H9 (cell line): ENCODE data around the gene CEP192. TPM values are rescaled to one million over a fixed set of nuclear protein-coding genes. Genes with fewer than 3 reads are reported as not detected.

ENCODE experiments used
- DNase-seq: peaks from one replicate; pipeline ENCODE4 v3.0.0-alpha.2; 2017
- H2AFZ ChIP-seq: one replicate; pipeline ENCODE4 v1.6.1; 2013; ENCODE audit warnings: mild to moderate bottlenecking, low read length, control low read depth, moderate library complexity
- H2AK5ac ChIP-seq: 2 replicates; pipeline ENCODE4 v1.6.1; 2013; ENCODE audit warnings: low read length, control low read depth, mixed read lengths; ENCODE audit not compliant: insufficient read length
- H2BK120ac ChIP-seq: one replicate; pipeline ENCODE4 v1.6.1; 2013; ENCODE audit warnings: low read depth, mild to moderate bottlenecking, low read length, control low read depth, inconsistent platforms; ENCODE audit not compliant: poor library complexity, severe bottlenecking
- H2BK12ac ChIP-seq: 2 replicates; pipeline ENCODE4 v1.6.1; 2013; ENCODE audit warnings: low read length, control low read depth, mixed read lengths, low read depth; ENCODE audit not compliant: insufficient read length
- H2BK15ac ChIP-seq: 2 replicates; pipeline ENCODE4 v1.6.1; 2013; ENCODE audit warnings: low read depth, low read length, control low read depth
- H2BK20ac ChIP-seq: one replicate; pipeline ENCODE4 v1.6.1; 2013; ENCODE audit warnings: low read depth, mild to moderate bottlenecking, low read length, control low read depth, inconsistent platforms; ENCODE audit not compliant: poor library complexity, severe bottlenecking
- H2BK5ac ChIP-seq: 2 replicates; pipeline ENCODE4 v1.6.1; 2013; ENCODE audit warnings: low read length, control low read depth, mixed read lengths; ENCODE audit not compliant: insufficient read length
- H3K14ac ChIP-seq: 2 replicates; pipeline ENCODE4 v1.6.1; 2013; ENCODE audit warnings: low read length, control low read depth; ENCODE audit not compliant: insufficient read depth
- H3K18ac ChIP-seq: 2 replicates; pipeline ENCODE4 v1.6.1; 2013; ENCODE audit warnings: low read depth, mild to moderate bottlenecking, mixed read lengths, low read length, control low read depth; ENCODE audit not compliant: insufficient read length
- H3K23ac ChIP-seq: 2 replicates; pipeline ENCODE4 v1.6.1; 2013; ENCODE audit warnings: low read length, control low read depth, mixed read lengths, low read depth; ENCODE audit not compliant: insufficient read length
- H3K23me2 ChIP-seq: 2 replicates; pipeline ENCODE4 v1.6.1; 2013; ENCODE audit warnings: low read depth, mild to moderate bottlenecking, mixed read lengths, low read length, control low read depth; ENCODE audit not compliant: insufficient read length, poor library complexity, severe bottlenecking
- H3K27ac ChIP-seq: 2 replicates; pipeline ENCODE4 v1.5.1; 2013; ENCODE audit warnings: low read length, control low read depth, mixed read lengths, low read depth; ENCODE audit not compliant: insufficient read length
- H3K27me3 ChIP-seq: 2 replicates; pipeline ENCODE4 v1.6.1; 2013; ENCODE audit warnings: low read length, control low read depth, inconsistent platforms; ENCODE audit not compliant: insufficient read depth
- H3K4ac ChIP-seq: 2 replicates; pipeline ENCODE4 v1.6.1; 2013; ENCODE audit warnings: low read depth, mild to moderate bottlenecking, control low read depth, inconsistent platforms, low read length, moderate library complexity
- H3K4me1 ChIP-seq: 2 replicates; pipeline ENCODE4 v1.6.1; 2013; ENCODE audit warnings: low read length, control low read depth, inconsistent platforms; ENCODE audit not compliant: insufficient read depth
- H3K4me2 ChIP-seq: 2 replicates; pipeline ENCODE4 v1.6.1; 2013; ENCODE audit warnings: low read length, control low read depth, mixed read lengths; ENCODE audit not compliant: insufficient read length, insufficient read depth
- H3K56ac ChIP-seq: 2 replicates; pipeline ENCODE4 v1.6.1; 2013; ENCODE audit warnings: low read depth, mild to moderate bottlenecking, mixed read lengths, low read length, control low read depth; ENCODE audit not compliant: insufficient read length
- H3K79me1 ChIP-seq: 2 replicates; pipeline ENCODE4 v1.6.1; 2013; ENCODE audit warnings: low read depth, mild to moderate bottlenecking, moderate library complexity, low read length, control low read depth, inconsistent platforms; ENCODE audit not compliant: insufficient read depth, poor library complexity, severe bottlenecking
- H3K79me2 ChIP-seq: 2 replicates; pipeline ENCODE4 v1.6.1; 2013; ENCODE audit warnings: low read length, control low read depth, inconsistent platforms; ENCODE audit not compliant: insufficient read depth
- H3K9ac ChIP-seq: 2 replicates; pipeline ENCODE4 v1.6.1; 2013; ENCODE audit warnings: low read length, control low read depth, mixed read lengths; ENCODE audit not compliant: insufficient read length; ENCODE audit errors: extremely low read depth
- H3K9me3 ChIP-seq: one replicate; pipeline ENCODE4 v1.6.1; 2013; ENCODE audit warnings: low read depth, low read length, inconsistent platforms; ENCODE audit not compliant: control insufficient read depth
- H3T11ph ChIP-seq: one replicate; pipeline ENCODE4 v1.6.1; 2013; ENCODE audit warnings: mild to moderate bottlenecking, low read length, control low read depth, inconsistent platforms
- H4K20me1 ChIP-seq: one replicate; pipeline ENCODE4 v1.6.1; 2013; ENCODE audit not compliant: control insufficient read depth, insufficient read length, insufficient read depth
- H4K5ac ChIP-seq: 2 replicates; pipeline ENCODE4 v1.6.1; 2013; ENCODE audit warnings: low read depth, mild to moderate bottlenecking, mixed read lengths, low read length, control low read depth; ENCODE audit not compliant: insufficient read length
- H4K8ac ChIP-seq: replicated peaks from 2 replicates; pipeline ENCODE4 v1.6.1; 2013; ENCODE audit warnings: low read length, control low read depth, mixed read lengths, low read depth; ENCODE audit not compliant: insufficient read length
- H4K91ac ChIP-seq: 2 replicates; pipeline ENCODE4 v1.6.1; 2013; ENCODE audit warnings: low read depth, mild to moderate bottlenecking, moderate library complexity, mixed read lengths, low read length, control low read depth; ENCODE audit not compliant: insufficient read length
- H3K27ac Mint-ChIP-seq, 3 experiments: 2 replicates in 2 of 3; 3 replicates in 1 of 3; pipeline ENCODE4 v1.8.0; 2020 to 2021; ENCODE audit warnings: mixed read lengths in 3 of 3, mild to moderate bottlenecking in 1 of 3, moderate library complexity in 1 of 3
- H3K27me3 Mint-ChIP-seq: 2 replicates; pipeline ENCODE4 v1.8.0; 2021; ENCODE audit warnings: low read depth, mild to moderate bottlenecking, moderate library complexity, mixed read lengths
- H3K36me3 Mint-ChIP-seq, 3 experiments: 2 replicates in 2 of 3; 3 replicates in 1 of 3; pipeline ENCODE4 v1.8.0; 2020 to 2021; ENCODE audit warnings: low read depth in 3 of 3, mixed read lengths in 3 of 3; ENCODE audit not compliant: insufficient read depth in 1 of 3
- H3K4me1 Mint-ChIP-seq, 2 experiments: 2 replicates each; pipeline ENCODE4 v1.8.0; 2020; ENCODE audit warnings: mixed read lengths in 2 of 2
- H3K4me3 Mint-ChIP-seq, 2 experiments: 2 replicates in 1 of 2; 3 replicates in 1 of 2; pipeline ENCODE4 v1.8.0; 2020 to 2021; ENCODE audit warnings: mild to moderate bottlenecking in 2 of 2, mixed read lengths in 2 of 2, moderate library complexity in 1 of 2
- H3K9me3 Mint-ChIP-seq, 2 experiments: 2 replicates in 1 of 2; 3 replicates in 1 of 2; pipeline ENCODE4 v1.8.0; 2020; ENCODE audit warnings: mild to moderate bottlenecking in 2 of 2, mixed read lengths in 2 of 2, moderate library complexity in 1 of 2
- WGBS: extraction: QIAGEN DNeasy Blood & Tissue Kit; methylation state at CpG from one replicate; pipeline ENCODE4 v1.1.7; 2013; ENCODE audit warnings: missing lambda C conversion rate, low lambda C conversion rate, mixed read lengths; ENCODE audit not compliant: insufficient read length; ENCODE audit errors: extremely low coverage; 5-methylcytosine and 5-hydroxymethylcytosine counted together
- total RNA-seq: library from RNA; stranded (reverse); gene quantifications from 2 replicates; pipeline ENCODE4 v1.2.1, GENCODE V29; 2021
- TF ChIP-seq, protein P1 (sequence below): fragments of 200-600 bp; sonication (generic); conservative IDR thresholded peaks from 3 replicates; pipeline ENCODE4 v1.8.0; 2021; ENCODE audit warnings: antibody characterized with exemption, mild to moderate bottlenecking

Gene CEP192
- total RNA-seq, 1 experiment from 2014 or later: 23.5 TPM

- peaks cover 41 to 74% (median 55%) of the 10 kb centered on the region in 3 experiments for H3K36me3 Mint-ChIP-seq
- Histone ChIP-seq H2BK5ac (no peak overlapping the region), H3K27ac (no peak overlapping the region), H2BK15ac (no peak overlapping the region), H3K14ac (no peak overlapping the region), H3K4ac (no peak overlapping the region), H3K9me3 (no peaks in the 10 kb centered on the region), H3K4me2 (no peak overlapping the region), H3K9ac (no peak overlapping the region), H3K4me1 (no peaks in the 10 kb centered on the region; the same call in 1 of the 2 replicates), H3K18ac (no peak overlapping the region), H3K23ac (no peak overlapping the region), H2BK120ac (no peak overlapping the region), H4K91ac (no peak overlapping the region), H3K56ac (no peak overlapping the region), H3K23me2 (no peaks in the 10 kb centered on the region), H3K79me2 (no peaks in the 10 kb centered on the region), H4K5ac (no peak overlapping the region), H3T11ph (no peak overlapping the region), H2BK20ac (no peak overlapping the region), H2BK12ac (no peak overlapping the region), H4K20me1 (no peaks in the 10 kb centered on the region), H3K79me1 (no peaks in the 10 kb centered on the region), H2AK5ac (no peak overlapping the region), H4K8ac (no peak overlapping the region), H3K27me3 (no peaks in the 10 kb centered on the region), H2AFZ (no peak overlapping the region)
- TF ChIP-seq, protein P1, sequence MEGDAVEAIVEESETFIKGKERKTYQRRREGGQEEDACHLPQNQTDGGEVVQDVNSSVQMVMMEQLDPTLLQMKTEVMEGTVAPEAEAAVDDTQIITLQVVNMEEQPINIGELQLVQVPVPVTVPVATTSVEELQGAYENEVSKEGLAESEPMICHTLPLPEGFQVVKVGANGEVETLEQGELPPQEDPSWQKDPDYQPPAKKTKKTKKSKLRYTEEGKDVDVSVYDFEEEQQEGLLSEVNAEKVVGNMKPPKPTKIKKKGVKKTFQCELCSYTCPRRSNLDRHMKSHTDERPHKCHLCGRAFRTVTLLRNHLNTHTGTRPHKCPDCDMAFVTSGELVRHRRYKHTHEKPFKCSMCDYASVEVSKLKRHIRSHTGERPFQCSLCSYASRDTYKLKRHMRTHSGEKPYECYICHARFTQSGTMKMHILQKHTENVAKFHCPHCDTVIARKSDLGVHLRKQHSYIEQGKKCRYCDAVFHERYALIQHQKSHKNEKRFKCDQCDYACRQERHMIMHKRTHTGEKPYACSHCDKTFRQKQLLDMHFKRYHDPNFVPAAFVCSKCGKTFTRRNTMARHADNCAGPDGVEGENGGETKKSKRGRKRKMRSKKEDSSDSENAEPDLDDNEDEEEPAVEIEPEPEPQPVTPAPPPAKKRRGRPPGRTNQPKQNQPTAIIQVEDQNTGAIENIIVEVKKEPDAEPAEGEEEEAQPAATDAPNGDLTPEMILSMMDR: no peak
- no peak overlapping the region for H3K27ac Mint-ChIP-seq
- no CpG with 5 or more reads among the region's 4 CpGs for WGBS
- H3K9me3 Mint-ChIP-seq: peaks cover 0 to 7% of the 10 kb centered on the region in 2 experiments; a peak in 3 of 5 replicates
- H3K4me3 Mint-ChIP-seq: no peak overlapping the region
- peaks cover 4 to 15% of the 10 kb centered on the region in 2 experiments for H3K4me1 Mint-ChIP-seq
- no peaks in the 10 kb centered on the region for H3K27me3 Mint-ChIP-seq
- DNase-seq: no peak
Observed at GRCh38 chr18:13067124-13067523, 76.0 kb downstream of the CEP192 start.
